ENCODE measurements around the gene CNN1.

The CNN1 gene

GRCh38 chr19:11538232-11539036 lies at the start of gene CNN1:
Gene CNN1 (plus strand): TSS chr19:11538851. CDS start chr19:11538928, 77 bp downstream.
- no peak for DNase-seq (ENCODE audit: low read depth)

GRCh38 chr19:11489378-11489777 lies 49.3 kb upstream of the CNN1 start:
- no peak for DNase-seq (ENCODE audit: low read depth)

GRCh38 chr19:11494634-11495285 lies 43.9 kb upstream of the CNN1 start:
- no peak for DNase-seq (ENCODE audit: low read depth)

- no peak for DNase-seq (ENCODE audit: low read depth)
Observed at GRCh38 chr19:11495481-11495880, 43.2 kb upstream of the CNN1 start.

- no peak for DNase-seq (ENCODE audit: low read depth)
Observed at GRCh38 chr19:11495885-11496284, 42.8 kb upstream of the CNN1 start.

GRCh38 chr19:11496391-11497163 lies 42.1 kb upstream of the CNN1 start:
- DNase-seq (ENCODE audit: low read depth) = peak; percentile 20

GRCh38 chr19:11499220-11499726 lies 39.4 kb upstream of the CNN1 start:
- no peak for DNase-seq (ENCODE audit: low read depth)

GRCh38 chr19:11499890-11500420 lies 38.7 kb upstream of the CNN1 start:
- DNase-seq (ENCODE audit: low read depth) = no peak

GRCh38 chr19:11504502-11505031 lies 34.1 kb upstream of the CNN1 start:
- no peak for DNase-seq (ENCODE audit: low read depth)

GRCh38 chr19:11505032-11505503 lies 33.6 kb upstream of the CNN1 start:
- peak; percentile 93 for DNase-seq (ENCODE audit: low read depth)

GRCh38 chr19:11505504-11506100 lies 33.0 kb upstream of the CNN1 start, which contains the start of gene ZNF653:
Gene ZNF653 (minus strand): TSS chr19:11505839. CDS start chr19:11505786, 53 bp downstream.
- peak; percentile 85 for DNase-seq (ENCODE audit: low read depth)

- DNase-seq (ENCODE audit: low read depth) = no peak
Observed at GRCh38 chr19:11506101-11506555, 32.5 kb upstream of the CNN1 start.

GRCh38 chr19:11506967-11507366 lies 31.7 kb upstream of the CNN1 start:
- DNase-seq (ENCODE audit: low read depth) = no peak

GRCh38 chr19:11507370-11508078 lies 31.1 kb upstream of the CNN1 start:
- DNase-seq (ENCODE audit: low read depth) = no peak

GRCh38 chr19:11510444-11510843 lies 28.2 kb upstream of the CNN1 start:
- DNase-seq (ENCODE audit: low read depth) = no peak

GRCh38 chr19:11513946-11514345 lies 24.7 kb upstream of the CNN1 start:
- DNase-seq (ENCODE audit: low read depth) = no peak

- DNase-seq (ENCODE audit: low read depth) = no peak
Observed at GRCh38 chr19:11519138-11519537, 19.5 kb upstream of the CNN1 start.

- peak; percentile 80 for DNase-seq (ENCODE audit: low read depth)
Observed at GRCh38 chr19:11528551-11529341, 9.9 kb upstream of the CNN1 start, which contains the start of gene ECSIT. Gene ECSIT (minus strand): TSS chr19:11529134. CDS start chr19:11519170, 9,964 bp downstream.

GRCh38 chr19:11530432-11530831 lies 8.2 kb upstream of the CNN1 start:
- DNase-seq (ENCODE audit: low read depth) = no peak

- DNase-seq (ENCODE audit: low read depth) = no peak
Observed at GRCh38 chr19:11534538-11534937, 4.1 kb upstream of the CNN1 start.
